Mammary epithelial cell (primary cell): ENCODE measurements around the gene S100A3.

ENCODE experiments used
- CTCF ChIP-seq, 2 donors: IDR thresholded peaks in 1 of 2; conservative IDR thresholded peaks in 1 of 2; 2 replicates each; pipeline ENCODE4 v1.5.1; 2011 to 2012; ENCODE audit warnings: inconsistent platforms in 2 of 2, low read length in 2 of 2, mild to moderate bottlenecking in 2 of 2, control low read depth in 1 of 2, low read depth in 1 of 2; ENCODE audit not compliant: insufficient read depth in 1 of 2; ENCODE audit errors: extremely low read depth in 1 of 2
- EZH2 ChIP-seq: IDR thresholded peaks from 2 replicates; pipeline ENCODE4 v1.6.1; 2012; ENCODE audit warnings: low read length, inconsistent platforms, borderline replicate concordance

- TF ChIP-seq CTCF (conservative IDR thresholded peaks at IDR 0.05 in 1 of 2, IDR thresholded peaks at IDR 0.05 in 1 of 2; ENCODE audit: extremely low read depth in 1 of 2, insufficient read depth in 1 of 2, low read depth in 1 of 2, low read length in 2 of 2) (no peak), EZH2 (no peak)
Observed at GRCh38 chr1:153597206-153597605, 48.1 kb upstream of the S100A3 start.
